Breast epithelium (tissue), 4 donors: ENCODE data around the gene CREB3L1. TPM values are rescaled to one million over a fixed set of nuclear protein-coding genes. Genes with fewer than 3 reads are reported as not detected.
A peak's percentile ranks its signal among the peaks of the same experiment; 100 is the strongest.

Experiments used
- DNase-seq, 2 donors: peaks; one replicate each; pipeline ENCODE4 v3.0.0-alpha.2; 2019; ENCODE audit warnings: low spot score in 2 of 2
- H3K27ac ChIP-seq, 2 donors: fragments of 200-600 bp; sonication (generic) in 1 of 2; one replicate each; pipeline ENCODE4 v1.5.1; 2016 to 2019; ENCODE audit warnings: mild to moderate bottlenecking in 1 of 2
- H3K27me3 ChIP-seq, 2 donors: fragments of 200-600 bp; sonication (generic) in 1 of 2; one replicate each; pipeline versions ENCODE4 v1.5.1 to v1.6.0; 2017 to 2019; ENCODE audit warnings: control low read depth in 1 of 2, mild to moderate bottlenecking in 1 of 2
- H3K36me3 ChIP-seq: fragments of 200-600 bp; one replicate; pipeline ENCODE4 v1.5.1; 2019
- H3K4me1 ChIP-seq, 2 donors: fragments of 200-600 bp; sonication (generic); one replicate each; pipeline ENCODE4 v1.5.1; 2016 to 2019; ENCODE audit warnings: control low read depth in 1 of 2
- H3K4me3 ChIP-seq, 3 donors: fragments of 200-600 bp; sonication (generic); 1 replicate in 2 of 3; 2 replicates in 1 of 3; pipeline ENCODE4 v1.5.1; 2016 to 2019; ENCODE audit warnings: mild to moderate bottlenecking in 3 of 3, moderate library complexity in 2 of 3
- H3K9me3 ChIP-seq, 2 donors: fragments of 200-600 bp; sonication (generic) in 1 of 2; one replicate each; pipeline ENCODE4 v1.5.1; 2016 to 2019; ENCODE audit warnings: control low read depth in 1 of 2
- POLR2A ChIP-seq: fragments of 450-650 bp; IDR thresholded peaks from one replicate; pipeline ENCODE4 v1.6.1; 2016; ENCODE audit warnings: antibody characterized with exemption, mild to moderate bottlenecking, moderate library complexity
- POLR2AphosphoS5 ChIP-seq, 3 donors: sonication (generic); formaldehyde crosslinking; IDR thresholded peaks; one replicate each; pipeline ENCODE4 v1.6.1; 2017; ENCODE audit warnings: antibody characterized with exemption in 3 of 3
- intact Hi-C: fragments of 100-400 bp; cut with DNase I; formaldehyde crosslinking; loops from one replicate; pipeline ENCODE4 v1.15.1; 2023; ENCODE audit warnings: low total_unique reads
- total RNA-seq, 3 donors: library from RNA; depleted of rRNA; stranded (reverse); fragments of >200 nt; gene quantifications; one replicate each; pipeline ENCODE4 v1.1.0, GENCODE V29; 2016
- TF ChIP-seq, protein P1 (sequence below), 3 donors: fragments of 450-650 bp; IDR thresholded peaks; one replicate each; pipeline ENCODE4 v1.5.1; 2016 to 2017; ENCODE audit warnings: antibody characterized with exemption in 3 of 3, mild to moderate bottlenecking in 3 of 3, moderate library complexity in 3 of 3

Gene CREB3L1
- total RNA-seq, 3 donors from 2014 or later: 1.6 to 5.1 (median 2.0) TPM

DNA sequence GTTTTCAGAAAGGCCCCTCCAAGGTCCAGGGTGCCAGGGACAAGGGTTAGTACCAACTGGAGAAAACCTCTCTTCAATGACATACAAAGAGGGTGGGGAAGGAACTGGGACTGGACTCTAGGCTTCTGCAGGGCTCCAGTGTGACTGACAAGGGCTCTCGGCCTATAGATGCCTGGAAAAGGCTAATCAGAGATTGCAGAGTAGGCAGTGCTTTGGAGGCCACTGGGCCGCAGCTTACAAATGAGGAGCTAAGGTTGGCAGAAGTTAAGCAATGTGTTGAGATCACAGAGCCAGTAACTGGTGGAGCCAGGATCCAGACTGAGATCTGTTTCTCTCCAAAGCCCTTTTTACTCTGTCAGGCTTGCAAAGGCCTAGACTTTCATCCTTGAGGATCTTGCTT is 62.4 kb downstream of the CREB3L1 start:
- DNase-seq: no peak
- no peaks in the 10 kb centered on the region for H3K4me1 ChIP-seq
- no peak for TF ChIP-seq POLR2A
- TF ChIP-seq, protein P1, sequence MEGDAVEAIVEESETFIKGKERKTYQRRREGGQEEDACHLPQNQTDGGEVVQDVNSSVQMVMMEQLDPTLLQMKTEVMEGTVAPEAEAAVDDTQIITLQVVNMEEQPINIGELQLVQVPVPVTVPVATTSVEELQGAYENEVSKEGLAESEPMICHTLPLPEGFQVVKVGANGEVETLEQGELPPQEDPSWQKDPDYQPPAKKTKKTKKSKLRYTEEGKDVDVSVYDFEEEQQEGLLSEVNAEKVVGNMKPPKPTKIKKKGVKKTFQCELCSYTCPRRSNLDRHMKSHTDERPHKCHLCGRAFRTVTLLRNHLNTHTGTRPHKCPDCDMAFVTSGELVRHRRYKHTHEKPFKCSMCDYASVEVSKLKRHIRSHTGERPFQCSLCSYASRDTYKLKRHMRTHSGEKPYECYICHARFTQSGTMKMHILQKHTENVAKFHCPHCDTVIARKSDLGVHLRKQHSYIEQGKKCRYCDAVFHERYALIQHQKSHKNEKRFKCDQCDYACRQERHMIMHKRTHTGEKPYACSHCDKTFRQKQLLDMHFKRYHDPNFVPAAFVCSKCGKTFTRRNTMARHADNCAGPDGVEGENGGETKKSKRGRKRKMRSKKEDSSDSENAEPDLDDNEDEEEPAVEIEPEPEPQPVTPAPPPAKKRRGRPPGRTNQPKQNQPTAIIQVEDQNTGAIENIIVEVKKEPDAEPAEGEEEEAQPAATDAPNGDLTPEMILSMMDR (IDR thresholded peaks at IDR 0.05): no peak
- TF ChIP-seq POLR2AphosphoS5 (IDR thresholded peaks at IDR 0.05): no peak
- H3K9me3 ChIP-seq: no peaks in the 10 kb centered on the region
- H3K27me3 ChIP-seq: no peaks in the 10 kb centered on the region
- no peak overlapping the region for H3K4me3 ChIP-seq
- peak overlapping the region; percentile 61 to 77 for H3K27ac ChIP-seq
- no peaks in the 10 kb centered on the region for H3K36me3 ChIP-seq
- intact Hi-C loops: loop anchor here (2.0 kb wide), 1 partner anchor 47 kb away; no protein-coding TSS in a partner anchor

DNA sequence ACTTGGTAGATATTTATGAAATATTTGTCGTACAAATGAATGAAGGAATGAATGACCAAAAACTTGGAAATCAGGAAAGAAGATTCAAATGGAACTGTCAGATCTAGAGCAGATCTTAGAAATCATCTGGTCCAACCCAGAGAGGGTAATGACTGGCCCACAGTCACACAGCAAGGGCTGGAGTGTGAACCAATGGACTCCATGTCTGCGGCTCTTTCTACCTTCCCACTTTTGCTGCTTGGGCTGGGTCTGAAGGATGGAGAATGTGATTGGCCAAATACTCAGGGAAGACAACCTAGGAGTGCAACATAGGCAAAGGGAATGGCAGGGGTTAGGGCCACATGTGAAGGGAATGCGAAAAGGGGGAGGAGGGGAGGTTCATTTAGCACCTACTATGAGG is 64.0 kb downstream of the CREB3L1 start:
- Histone ChIP-seq H3K27ac (no peak overlapping the region), H3K4me1 (no peaks in the 10 kb centered on the region), H3K9me3 (no peaks in the 10 kb centered on the region), H3K36me3 (no peaks in the 10 kb centered on the region), H3K27me3 (no peaks in the 10 kb centered on the region), H3K4me3 (no peak overlapping the region)
- intact Hi-C loops: no loop called here
- DNase-seq: no peak
- no peak for TF ChIP-seq POLR2A
- TF ChIP-seq, protein P1 (IDR thresholded peaks at IDR 0.05): no peak
- TF ChIP-seq POLR2AphosphoS5 (IDR thresholded peaks at IDR 0.05): no peak

DNA sequence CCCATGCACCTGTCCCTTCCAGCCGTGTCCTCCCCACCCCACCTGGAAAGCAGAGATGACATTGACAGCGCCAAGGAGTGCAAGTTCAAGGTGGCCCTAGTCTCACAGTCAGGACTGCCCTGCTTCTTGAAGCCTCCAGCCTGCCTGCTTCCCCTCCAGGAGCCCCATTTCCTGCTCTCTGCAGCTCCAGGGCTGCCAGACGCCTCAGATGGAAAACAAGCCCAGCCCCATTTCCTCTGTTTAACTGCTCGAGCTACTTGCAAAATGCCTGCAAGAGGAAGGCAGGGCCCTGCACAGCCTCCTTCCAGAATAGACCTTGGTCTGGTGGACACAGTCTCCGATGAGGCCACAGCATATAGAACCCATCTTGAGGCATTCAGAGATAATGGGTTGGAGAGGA is 64.8 kb downstream of the CREB3L1 start:
- no peaks in the 10 kb centered on the region for H3K4me1 ChIP-seq
- TF ChIP-seq, protein P1 (IDR thresholded peaks at IDR 0.05): no peak
- TF ChIP-seq POLR2AphosphoS5 (IDR thresholded peaks at IDR 0.05): no peak
- TF ChIP-seq POLR2A: no peak
- no peak for DNase-seq
- no peaks in the 10 kb centered on the region for H3K9me3 ChIP-seq
- no peaks in the 10 kb centered on the region for H3K36me3 ChIP-seq
- no peaks in the 10 kb centered on the region for H3K27me3 ChIP-seq
- no peak overlapping the region for H3K27ac ChIP-seq
- no peak overlapping the region for H3K4me3 ChIP-seq
- intact Hi-C loops: no loop called here

DNA sequence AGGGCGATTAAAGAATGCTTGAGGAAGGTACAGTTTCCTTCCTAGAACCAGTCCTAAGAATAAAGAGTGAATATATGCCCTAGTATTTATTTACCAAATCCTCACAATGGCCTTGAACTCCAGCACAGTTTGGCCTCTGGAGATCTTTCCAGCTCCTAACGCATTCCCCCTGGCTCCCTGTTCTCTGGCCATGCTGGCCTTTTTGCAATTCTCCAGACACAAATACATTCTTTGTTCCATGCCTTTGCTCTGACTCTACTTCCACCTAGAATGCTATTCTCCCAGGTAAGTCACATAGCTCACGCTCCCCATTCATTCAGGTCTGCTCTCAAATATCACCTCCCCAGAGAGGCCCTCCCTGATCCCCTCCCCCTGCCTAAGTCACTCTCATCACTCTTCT is 66.1 kb downstream of the CREB3L1 start:
- intact Hi-C loops: no loop called here
- H3K27ac ChIP-seq: no peak overlapping the region
- no peak overlapping the region for H3K4me3 ChIP-seq
- H3K36me3 ChIP-seq: no peaks in the 10 kb centered on the region
- DNase-seq: no peak
- H3K27me3 ChIP-seq: no peaks in the 10 kb centered on the region
- TF ChIP-seq POLR2AphosphoS5 (IDR thresholded peaks at IDR 0.05) (no peak), POLR2A (no peak)
- TF ChIP-seq, protein P1 (IDR thresholded peaks at IDR 0.05): no peak
- no peaks in the 10 kb centered on the region for H3K9me3 ChIP-seq
- peaks cover 0 to 6% of the 10 kb centered on the region in 2 donors for H3K4me1 ChIP-seq

DNA sequence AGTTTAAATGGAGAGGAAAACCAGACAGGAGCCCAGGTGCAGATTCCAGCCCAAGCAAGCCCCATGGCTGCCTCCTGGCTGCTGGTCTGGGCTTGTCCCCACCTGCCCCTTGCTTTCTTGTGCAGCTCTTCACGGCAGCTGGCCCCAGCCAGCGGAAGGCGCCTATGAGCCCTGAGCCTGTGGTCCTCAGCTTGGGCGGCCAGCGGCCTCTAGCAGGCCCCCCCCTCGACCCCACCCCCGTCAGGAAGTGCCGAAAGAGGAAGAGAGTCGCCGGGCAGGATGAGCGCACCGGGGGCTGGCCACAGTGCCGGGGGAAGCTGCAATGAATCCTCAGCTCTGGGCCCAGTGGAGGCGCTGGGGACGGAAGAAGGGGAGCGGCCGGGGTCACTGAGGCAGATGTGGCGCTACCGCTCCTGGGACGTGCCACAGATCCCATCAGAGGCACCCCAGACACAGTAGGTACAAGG is 67.7 kb downstream of the CREB3L1 start:
- no peak for DNase-seq
- H3K4me1 ChIP-seq: peaks cover 3 to 23% of the 10 kb centered on the region in 2 donors
- intact Hi-C loops: no loop called here
- no peaks in the 10 kb centered on the region for H3K9me3 ChIP-seq
- peak overlapping the region; percentile 35 to 94 (median 84) for H3K4me3 ChIP-seq
- H3K36me3 ChIP-seq: no peaks in the 10 kb centered on the region
- peak overlapping the region; percentile 38 to 86 for H3K27ac ChIP-seq
- no peak for TF ChIP-seq POLR2AphosphoS5 (IDR thresholded peaks at IDR 0.05)
- TF ChIP-seq, protein P1 (IDR thresholded peaks at IDR 0.05): no peak
- TF ChIP-seq POLR2A: no peak
- no peaks in the 10 kb centered on the region for H3K27me3 ChIP-seq
